ENCODE results near the gene SLC17A7. TPM values are rescaled to one million over a fixed set of nuclear protein-coding genes. Genes with fewer than 3 reads are reported as not detected.

Gene SLC17A7
- total and polyA plus RNA-seq, 2 of the 8 experiments (the other 6 are each of a cell fraction or from before 2014, with no cell fraction given) = 2.7 to 3.0 TPM

DNA sequence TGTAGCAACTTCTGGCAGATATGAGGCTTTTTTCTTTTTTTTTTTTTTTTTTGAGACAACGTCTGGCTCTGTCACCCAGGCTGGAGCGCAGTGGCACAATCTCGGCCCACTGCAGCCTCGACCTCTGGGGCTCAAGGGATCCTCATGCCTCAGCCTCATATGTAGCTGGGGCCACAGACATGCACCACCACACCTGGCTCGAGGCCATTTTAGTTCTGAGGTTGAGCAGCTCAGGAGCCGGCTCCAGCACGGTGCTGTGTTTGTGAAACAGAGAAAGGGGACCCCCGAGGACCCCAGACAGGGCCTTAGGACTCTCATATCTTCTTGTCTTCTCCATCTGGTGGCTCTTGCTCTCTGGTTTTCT, 29.3 kb upstream of the SLC17A7 start:
- no peaks in the 10 kb centered on the region for H4K20me1 ChIP-seq (replicated peaks in 1 of 2; ENCODE audit: control insufficient read depth in 1 of 2, insufficient read depth in 2 of 2, low read length in 2 of 2)
- H2AK5ac ChIP-seq (ENCODE audit: low read depth, low read length) = no peak overlapping the region
- CTCF ChIA-PET (ENCODE audit: partially characterized antibody) = interaction anchor here (0.6 to 2.7 kb wide), 5 partner anchors 11 to 85 kb away, joined by 3 to 15 read pairs (median 3); no protein-coding TSS in a partner anchor
- peaks cover 0 to 5% (median 0%) of the 10 kb centered on the region in 4 experiments; a peak in 4 of 7 replicates for H3K27me3 ChIP-seq (replicated peaks in 1 of 4; ENCODE audit: control insufficient read depth in 3 of 4, extremely low read depth in 1 of 4, insufficient read depth in 3 of 4, low read length in 3 of 4)
- no peak overlapping the region for H3K4me2 ChIP-seq (ENCODE audit: insufficient read depth in 1 of 2, low read depth in 2 of 2, low read length in 2 of 2)
- TF ChIP-seq ATF3 (IDR thresholded peaks at IDR 0.05; ENCODE audit: insufficient read depth, low read depth, low read length) (no peak), BRCA1 (IDR thresholded peaks at IDR 0.05; ENCODE audit: low read depth, low read length) (no peak), SUZ12 (IDR thresholded peaks at IDR 0.05; ENCODE audit: low read length) (no peak), CHD1 (IDR thresholded peaks at IDR 0.05; ENCODE audit: low read depth, low read length) (no peak), CBX5 (IDR thresholded peaks at IDR 0.05; ENCODE audit: low read depth, low read length) (no peak), POLR2A (IDR thresholded peaks at IDR 0.05; ENCODE audit: control extremely low read depth in 1 of 2, low read depth in 2 of 2, low read length in 2 of 2) (no peak), PHF8 (conservative IDR thresholded peaks at IDR 0.05; ENCODE audit: low read depth, low read length) (no peak), KDM1A (IDR thresholded peaks at IDR 0.05; ENCODE audit: borderline replicate concordance, low read length) (no peak), JUND (IDR thresholded peaks at IDR 0.05; ENCODE audit: low read length) (no peak), TCF12 (IDR thresholded peaks at IDR 0.05; ENCODE audit: low read depth, low read length) (no peak), SAP30 (IDR thresholded peaks at IDR 0.05; ENCODE audit: insufficient read depth, insufficient replicate concordance, low read length) (no peak)
- TF ChIP-seq, protein P1, sequence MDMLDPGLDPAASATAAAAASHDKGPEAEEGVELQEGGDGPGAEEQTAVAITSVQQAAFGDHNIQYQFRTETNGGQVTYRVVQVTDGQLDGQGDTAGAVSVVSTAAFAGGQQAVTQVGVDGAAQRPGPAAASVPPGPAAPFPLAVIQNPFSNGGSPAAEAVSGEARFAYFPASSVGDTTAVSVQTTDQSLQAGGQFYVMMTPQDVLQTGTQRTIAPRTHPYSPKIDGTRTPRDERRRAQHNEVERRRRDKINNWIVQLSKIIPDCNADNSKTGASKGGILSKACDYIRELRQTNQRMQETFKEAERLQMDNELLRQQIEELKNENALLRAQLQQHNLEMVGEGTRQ (IDR thresholded peaks at IDR 0.05; ENCODE audit: low read length) = no peak
- H3K36me3 ChIP-seq (ENCODE audit: control insufficient read depth in 2 of 4, insufficient read depth in 4 of 4, low read length in 3 of 4) = peaks cover 2 to 5% (median 3%) of the 10 kb centered on the region in 4 experiments; a peak in 4 of 8 replicates
- no peak overlapping the region for H2BK120ac ChIP-seq (replicated peaks; ENCODE audit: low read depth, low read length)
- H2BK12ac ChIP-seq (ENCODE audit: low read depth, low read length) = no peak overlapping the region
- no peak overlapping the region for H3K56ac ChIP-seq (replicated peaks; ENCODE audit: insufficient read length, low read depth, low read length)
- no peak overlapping the region for H2BK15ac ChIP-seq (ENCODE audit: low read length)
- no peak overlapping the region for H4K5ac ChIP-seq (ENCODE audit: insufficient read length, low read depth, low read length)
- no peak overlapping the region for H3K18ac ChIP-seq (ENCODE audit: extremely low read depth, low read length)
- no peak overlapping the region for H2BK20ac ChIP-seq (ENCODE audit: low read length)
- FAIRE-seq (no peak), DNase-seq (ENCODE audit: low read depth in 1 of 2, low spot score in 2 of 2) (no peak)
- no peak overlapping the region for H2BK5ac ChIP-seq (ENCODE audit: low read depth, low read length)
- no peak overlapping the region for H4K8ac ChIP-seq (ENCODE audit: extremely low read depth, insufficient read depth, low read length)
- no peak overlapping the region for H3K23ac ChIP-seq (ENCODE audit: insufficient read length)
- no peak overlapping the region for H3K14ac ChIP-seq (ENCODE audit: insufficient read length)
- no peak overlapping the region for H3K27ac ChIP-seq (ENCODE audit: low read depth, low read length)
- H3K23me2 ChIP-seq (ENCODE audit: low read depth, low read length) = no peaks in the 10 kb centered on the region; the same call in 1 of the 2 replicates
- no peak overlapping the region for H2AFZ ChIP-seq (ENCODE audit: low read length)
- no peak overlapping the region for H4K91ac ChIP-seq (replicated peaks; ENCODE audit: insufficient read length, low read length)
- no peak overlapping the region for H3K4me3 ChIP-seq (ENCODE audit: extremely low read depth in 1 of 4, insufficient read depth in 2 of 4, low read depth in 3 of 4, low read length in 4 of 4)
- no peaks in the 10 kb centered on the region; a peak in 1 of 4 replicates for H3K9me3 ChIP-seq (ENCODE audit: insufficient read depth in 2 of 2, low read depth in 1 of 2, low read length in 1 of 2)
- POLR2A ChIA-PET (ENCODE audit: partially characterized antibody) = interaction anchor here (1.0 to 6.8 kb wide), 5 partner anchors 18 to 74 kb away, joined by 3 to 50 read pairs (median 4); partner anchors contain the start of genes ALDH16A1, PIH1D1 and RPS11
- WGBS, 2 experiments (ENCODE audit: extremely low coverage in 1 of 2, insufficient coverage in 1 of 2, insufficient read length in 1 of 2, insufficient replicate concordance in 2 of 2, low coverage in 1 of 2, low lambda C conversion rate in 2 of 2, missing lambda C conversion rate in 1 of 2) = 95% methylated on average over 8 of the region's 8 CpGs; no CpG with 5 or more reads in 1 of the 2 experiments
- H3K79me1 ChIP-seq (ENCODE audit: low read depth, low read length) = no peaks in the 10 kb centered on the region
- H3K79me2 ChIP-seq (ENCODE audit: control insufficient read depth in 1 of 2, insufficient read depth in 2 of 2, low read length in 2 of 2) = no peaks in the 10 kb centered on the region
- no peak overlapping the region for H3K4ac ChIP-seq (replicated peaks; ENCODE audit: insufficient read length, low read depth, low read length)
- peaks cover 0 to 10% (median 3%) of the 10 kb centered on the region in 4 experiments; a peak in 6 of 7 replicates for H3K4me1 ChIP-seq (replicated peaks in 1 of 4; ENCODE audit: control insufficient read depth in 3 of 4, insufficient read depth in 4 of 4, low read length in 3 of 4)
- H3K9ac ChIP-seq (replicated peaks in 1 of 4; ENCODE audit: extremely low read depth in 1 of 4, low read depth in 3 of 4, low read length in 3 of 4) = no peak overlapping the region
